Measurements from ENCODE around the gene DYNC1H1.

GRCh38 chr14:101934601-101935150, 29.7 kb upstream of the DYNC1H1 start:
- TF ChIP-seq ZBTB1 (tag by site-specific recombination; IDR thresholded peaks at IDR 0.05) (no peak), CTCF (tag by site-specific recombination; IDR thresholded peaks at IDR 0.05) (no peak), ATF2 (tag by site-specific recombination; IDR thresholded peaks at IDR 0.05; ENCODE audit: low read depth) (no peak), MZF1 (tag by site-specific recombination; IDR thresholded peaks at IDR 0.05; ENCODE audit: borderline replicate concordance) (no peak), ZNF76 (tag by site-specific recombination; IDR thresholded peaks at IDR 0.05; ENCODE audit: borderline replicate concordance, low read depth) (no peak), REST (tag by site-specific recombination; IDR thresholded peaks at IDR 0.05) (no peak), ZNF555 (tag by site-specific recombination; conservative IDR thresholded peaks at IDR 0.05) (no peak), ZNF302 (tag by site-specific recombination; IDR thresholded peaks at IDR 0.05; ENCODE audit: low read depth) (no peak)
